Measurements from ENCODE around the gene ABCC1.

GRCh38 chr16:16100631-16101030 is 151.2 kb downstream of the ABCC1 start:
- TF ChIP-seq CTCF (IDR thresholded peaks at IDR 0.05; ENCODE audit: borderline replicate concordance, extremely low read depth, low read length, poor library complexity, severe bottlenecking) (no peak), EZH2 (IDR thresholded peaks at IDR 0.05; ENCODE audit: borderline replicate concordance, low read depth, low read length, severe bottlenecking) (no peak)

All from DND-41 (cell line).